Adrenal gland (tissue), 12 donors: Measurements from ENCODE around the gene PIANP. TPM values are rescaled to one million over a fixed set of nuclear protein-coding genes. Genes with fewer than 3 reads are reported as not detected.
A peak's percentile ranks its signal among the peaks of the same experiment; 100 is the strongest.

Experiments used
- DNase-seq, 7 donors: peaks; one replicate each; pipeline ENCODE4 v3.0.0-alpha.2; 2019 to 2020
- H3K27ac ChIP-seq, 5 donors: fragments of 200-600 bp; sonication (generic) in 4 of 5; 1 replicate in 3 of 5; 2 replicates in 2 of 5; pipeline versions ENCODE4 v1.5.1 to v1.8.0; 2016 to 2020; ENCODE audit warnings: mild to moderate bottlenecking in 1 of 5
- H3K27me3 ChIP-seq: fragments of 200-600 bp; 2 replicates; pipeline ENCODE4 v1.8.0; 2021
- H3K36me3 ChIP-seq, 2 donors: fragments of 200-600 bp; replicated peaks in 1 of 2; 1 replicate in 1 of 2; 2 replicates in 1 of 2; pipeline versions ENCODE4 v1.5.1 to v1.8.0; 2018 to 2022
- H3K4me1 ChIP-seq, 2 donors: fragments of 200-600 bp; replicated peaks in 1 of 2; 1 replicate in 1 of 2; 2 replicates in 1 of 2; pipeline versions ENCODE4 v1.5.1 to v1.8.0; 2018 to 2021
- H3K4me3 ChIP-seq, 4 donors: fragments of 200-600 bp; sonication (generic) in 3 of 4; one replicate each; pipeline ENCODE4 v1.5.1; 2016 to 2018
- H3K9me3 ChIP-seq, 3 donors: fragments of 200-600 bp; sonication (generic) in 1 of 3; replicated peaks in 1 of 3; 1 replicate in 2 of 3; 2 replicates in 1 of 3; pipeline versions ENCODE4 v1.5.1 to v1.8.0; 2016 to 2021
- CTCF ChIP-seq, 6 experiments: fragments of 450-650 bp in 4 of 6; fragments of 200-600 bp in 2 of 6; sonication (generic) in 1 of 6; IDR thresholded peaks; 1 replicate in 5 of 6; 2 replicates in 1 of 6; pipeline versions ENCODE4 v1.5.1 to v1.8.0; 2016 to 2021; ENCODE audit warnings: antibody characterized with exemption in 6 of 6, mild to moderate bottlenecking in 2 of 6, moderate library complexity in 1 of 6
- POLR2A ChIP-seq, 2 donors: fragments of 450-650 bp; IDR thresholded peaks; one replicate each; pipeline ENCODE4 v1.6.1; 2017; ENCODE audit warnings: antibody characterized with exemption in 2 of 2, mild to moderate bottlenecking in 2 of 2, moderate library complexity in 1 of 2
- WGBS, 4 donors: extraction: QIAGEN DNeasy Blood & Tissue Kit in 2 of 4; methylation state at CpG; one replicate each; pipeline versions ENCODE4 v1.1.5 to v1.1.7; 2013 to 2017; 5-methylcytosine and 5-hydroxymethylcytosine counted together
- intact Hi-C, 2 donors: fragments of 100-400 bp; cut with DNase I; formaldehyde crosslinking; loops; one replicate each; pipeline versions ENCODE4 v1.14.1 to v1.15.0; 2022 to 2023
- polyA plus RNA-seq, 3 donors: library from polyadenylated mRNA; stranded (reverse); fragments of 200-250 nt in 2 of 3; fragments of 350-450 nt in 1 of 3; fragmentation: Illumina TruSeq in 1 of 3; extraction: RNeasy Lipid Tissue Mini Kit (QIAGEN cat#74804) in 1 of 3; gene quantifications; one replicate each; pipeline ENCODE4 v1.2.3, GENCODE V29; 2013 to 2014
- total RNA-seq, 9 donors: library from RNA; depleted of rRNA in 4 of 9; stranded (reverse); fragments of >200 nt in 4 of 9; fragments of 120-200 nt in 1 of 9; fragmentation: NEBNext Ultra II Directional in 1 of 9; extraction: Animal tissue kit (Norgen Biotek cat#: 25700) in 1 of 9; gene quantifications; one replicate each; pipeline versions ENCODE4 v1.1.0 to v1.2.4, GENCODE V29; 2013 to 2023
- donor health status: healthy with polysubstance abuse.
- donor health status: Bipolar disorder and iron deficiency.
- donor health status: DM: yes; HTN: yes; CAD: no.
- donor health status: DM: no; HTN: no; CAD: no.
- donor health status: DM: no; HTN: no; CAD: no.
- donor health status: DM: yes; HTN: yes; CAD: no.

The PIANP gene
- total and polyA plus RNA-seq, 12 donors: 0.11 to 5.2 (median 0.96) TPM; not detected in 3

GRCh38 chr12:6735448-6736191 is 35.0 kb upstream of the PIANP start:
- peak overlapping the region in 1 of 5 donors; percentile 54 for H3K27ac ChIP-seq
- whole genome bisulfite sequencing, 4 donors: 26 to 39% (median 31%) methylated on average over 8 of the region's 8 CpGs
- no peak overlapping the region for H3K4me3 ChIP-seq
- DNase-seq: peak; percentile 66 to 89 (median 79)
- H3K4me1 ChIP-seq: peaks cover 14 to 17% of the 10 kb centered on the region in 2 donors
- intact Hi-C loops: loop anchor here in 1 of 2 donors (5.0 kb wide), 1 partner anchor 42 kb away; no protein-coding TSS in a partner anchor
- H3K9me3 ChIP-seq: no peaks in the 10 kb centered on the region
- TF ChIP-seq CTCF (IDR thresholded peaks at IDR 0.05) (peak; percentile 51 to 77 (median 74)), POLR2A (IDR thresholded peaks at IDR 0.05) (no peak)
- H3K27me3 ChIP-seq: no peaks in the 10 kb centered on the region
- H3K36me3 ChIP-seq: peaks cover 0 to 14% of the 10 kb centered on the region in 2 donors

- peaks cover 0 to 23% of the 10 kb centered on the region in 2 donors for H3K36me3 ChIP-seq
- intact Hi-C loops: loop anchor here in 1 of 2 donors (5.0 kb wide), 2 partner anchors 43 to 88 kb away; partner anchors contain the start of gene GPR162
- peaks cover 14 to 17% of the 10 kb centered on the region in 2 donors for H3K4me1 ChIP-seq
- H3K4me3 ChIP-seq: no peak overlapping the region
- no peak for TF ChIP-seq CTCF (IDR thresholded peaks at IDR 0.05)
- no peak for TF ChIP-seq POLR2A (IDR thresholded peaks at IDR 0.05)
- peak overlapping the region in 1 of 5 donors; percentile 54 for H3K27ac ChIP-seq
- WGBS, 4 donors: 64 to 79% (median 71%) methylated on average over 10 of the region's 10 CpGs
- no peaks in the 10 kb centered on the region for H3K27me3 ChIP-seq
- DNase-seq: peak in 2 of 7 donors; percentile 12 to 31
- no peaks in the 10 kb centered on the region for H3K9me3 ChIP-seq
These were observed 34.1 kb upstream of the PIANP start for GRCh38 chr12:6734506-6735387.

- no peaks in the 10 kb centered on the region for H3K27me3 ChIP-seq
- H3K36me3 ChIP-seq: peaks cover 0 to 46% of the 10 kb centered on the region in 2 donors
- whole genome bisulfite sequencing, 4 donors: 86 to 97% (median 94%) methylated on average over 6 to 8 of the region's 8 CpGs
- intact Hi-C loops: loop anchor here in 1 of 2 donors (5.0 kb wide), 1 partner anchor 92 kb away; the partner anchor contains the start of gene GPR162
- H3K4me1 ChIP-seq: peaks cover 4 to 10% of the 10 kb centered on the region in 2 donors
- DNase-seq: no peak
- TF ChIP-seq POLR2A (IDR thresholded peaks at IDR 0.05): no peak
- no peak for TF ChIP-seq CTCF (IDR thresholded peaks at IDR 0.05)
- H3K4me3 ChIP-seq: no peak overlapping the region
- H3K27ac ChIP-seq: no peak overlapping the region
- H3K9me3 ChIP-seq: no peaks in the 10 kb centered on the region
These were observed 29.6 kb upstream of the PIANP start for GRCh38 chr12:6730169-6730568.

GRCh38 chr12:6729186-6729585 is 28.6 kb upstream of the PIANP start:
- WGBS, 4 donors: 87 to 94% (median 92%) methylated on average over 8 to 18 of the region's 18 CpGs
- Histone ChIP-seq H3K9me3 (no peaks in the 10 kb centered on the region), H3K4me3 (no peak overlapping the region), H3K27ac (no peak overlapping the region), H3K4me1 (peaks cover 6 to 12% of the 10 kb centered on the region in 2 donors), H3K36me3 (peaks cover 0 to 46% of the 10 kb centered on the region in 2 donors), H3K27me3 (no peaks in the 10 kb centered on the region)
- intact Hi-C loops: no loop called here
- no peak for DNase-seq
- TF ChIP-seq CTCF (IDR thresholded peaks at IDR 0.05) (no peak), POLR2A (IDR thresholded peaks at IDR 0.05) (no peak)
